Keratinocyte (primary cell): ENCODE measurements around the gene DCLK1. TPM values are rescaled to one million over a fixed set of nuclear protein-coding genes. Genes with fewer than 3 reads are reported as not detected.

Experiments
- DNase-seq: peaks from one replicate; pipeline ENCODE4 v3.0.0-alpha.2; 2011; ENCODE audit warnings: low read depth, missing footprints, low spot score
- FAIRE-seq: peaks from 2 replicates; lab custom pipeline; 2011; peaks lifted over from hg19 to GRCh38; lab: Jason Lieb, UNC
- H2AFZ ChIP-seq: 2 replicates; pipeline ENCODE4 v1.6.0; 2012; ENCODE audit warnings: low read length, control low read depth, inconsistent platforms; ENCODE audit not compliant: control insufficient read depth
- H3K27ac ChIP-seq: 2 replicates; pipeline ENCODE4 v1.5.1; 2011; ENCODE audit warnings: low read length; ENCODE audit not compliant: control insufficient read depth, insufficient read depth
- H3K27me3 ChIP-seq: 3 replicates; pipeline ENCODE4 v1.6.0; 2011; ENCODE audit warnings: low read length; ENCODE audit not compliant: control insufficient read depth, insufficient read depth; ENCODE audit errors: extremely low read depth
- H3K36me3 ChIP-seq, 2 experiments: 2 replicates in 1 of 2; 3 replicates in 1 of 2; pipeline ENCODE4 v1.5.1; 2011; ENCODE audit warnings: low read length in 2 of 2, mild to moderate bottlenecking in 1 of 2; ENCODE audit not compliant: control insufficient read depth in 2 of 2, insufficient read depth in 2 of 2; ENCODE audit errors: extremely low read depth in 1 of 2
- H3K4me1 ChIP-seq: 3 replicates; pipeline ENCODE4 v1.5.1; 2011; ENCODE audit warnings: low read length; ENCODE audit not compliant: control insufficient read depth, insufficient read depth; ENCODE audit errors: extremely low read depth
- H3K4me2 ChIP-seq: 3 replicates; pipeline ENCODE4 v1.6.0; 2011; ENCODE audit warnings: low read depth, low read length; ENCODE audit not compliant: control insufficient read depth, insufficient read depth; ENCODE audit errors: extremely low read depth
- H3K4me3 ChIP-seq, 3 experiments: fragments of 200-600 bp in 1 of 3; sonication (generic) in 1 of 3; 2 replicates in 2 of 3; 3 replicates in 1 of 3; pipeline ENCODE4 v1.5.1; 2011 to 2016; ENCODE audit warnings: low read length in 3 of 3, mild to moderate bottlenecking in 3 of 3, control low read depth in 2 of 3, inconsistent platforms in 1 of 3, low read depth in 1 of 3, mixed read lengths in 1 of 3, mixed run types in 1 of 3, moderate library complexity in 1 of 3; ENCODE audit not compliant: control insufficient read depth in 2 of 3, insufficient read depth in 2 of 3; ENCODE audit errors: extremely low read depth in 1 of 3
- H3K79me2 ChIP-seq: 2 replicates; pipeline ENCODE4 v1.6.0; 2012; ENCODE audit warnings: low read length; ENCODE audit not compliant: control insufficient read depth, insufficient read depth
- H3K9ac ChIP-seq: 3 replicates; pipeline ENCODE4 v1.6.0; 2011; ENCODE audit warnings: low read length; ENCODE audit not compliant: control insufficient read depth, insufficient read depth; ENCODE audit errors: extremely low read depth
- H3K9me1 ChIP-seq: 3 replicates; pipeline ENCODE4 v1.6.0; 2011; ENCODE audit warnings: low read length; ENCODE audit not compliant: control insufficient read depth, insufficient read depth; ENCODE audit errors: extremely low read depth
- H3K9me3 ChIP-seq: 2 replicates; pipeline ENCODE4 v1.5.1; 2012; ENCODE audit warnings: low read depth, low read length; ENCODE audit not compliant: control insufficient read depth
- H4K20me1 ChIP-seq: 3 replicates; pipeline ENCODE4 v1.6.0; 2011; ENCODE audit warnings: low read length; ENCODE audit not compliant: control insufficient read depth, insufficient read depth; ENCODE audit errors: extremely low read depth
- EZH2 ChIP-seq: IDR thresholded peaks from one replicate; pipeline ENCODE4 v1.6.1; 2012; ENCODE audit warnings: inconsistent platforms, mild to moderate bottlenecking, low read length, moderate library complexity
- dilution Hi-C: fragments of 300-500 bp; cut with MboI; formaldehyde crosslinking; loops from one replicate; pipeline ENCODE4 v1.7.0; 2020; ENCODE audit warnings: low sequenced_read_pairs; ENCODE audit not compliant: extremely low pct_ligation_motif_present
- polyA plus RNA-seq, 5 experiments: library from polyadenylated mRNA; depleted of rRNA in 3 of 5; stranded (reverse) in 3 of 5; stranded (forward) in 1 of 5; unstranded in 1 of 5; fragments of >200 nt; gene quantifications; 1 replicate in 1 of 5; 2 replicates in 3 of 5; 3 replicates in 1 of 5; pipeline versions ENCODE4 v1.2.1 to v1.2.3, GENCODE V29; 2011 to 2012; ENCODE audit warnings: missing spikeins in 2 of 5, low read depth in 1 of 5, low replicate concordance in 1 of 5
- TF ChIP-seq, protein P1 (sequence below), 3 experiments: IDR thresholded peaks in 1 of 3; conservative IDR thresholded peaks in 1 of 3; optimal IDR thresholded peaks in 1 of 3; 2 replicates in 2 of 3; 3 replicates in 1 of 3; pipeline versions ENCODE3 to v1.5.1; 2011; ENCODE audit warnings: low read length in 3 of 3, mild to moderate bottlenecking in 3 of 3, moderate library complexity in 2 of 3, control low read depth in 1 of 3, inconsistent platforms in 1 of 3; ENCODE audit not compliant: insufficient read depth in 2 of 3; ENCODE audit errors: extremely low read depth in 1 of 3

DCLK1 gene
- polyA plus RNA-seq, 1 donor (not counting 4 experiments of a cell fraction or from before 2014, with no cell fraction given): 0.04 TPM

DNA sequence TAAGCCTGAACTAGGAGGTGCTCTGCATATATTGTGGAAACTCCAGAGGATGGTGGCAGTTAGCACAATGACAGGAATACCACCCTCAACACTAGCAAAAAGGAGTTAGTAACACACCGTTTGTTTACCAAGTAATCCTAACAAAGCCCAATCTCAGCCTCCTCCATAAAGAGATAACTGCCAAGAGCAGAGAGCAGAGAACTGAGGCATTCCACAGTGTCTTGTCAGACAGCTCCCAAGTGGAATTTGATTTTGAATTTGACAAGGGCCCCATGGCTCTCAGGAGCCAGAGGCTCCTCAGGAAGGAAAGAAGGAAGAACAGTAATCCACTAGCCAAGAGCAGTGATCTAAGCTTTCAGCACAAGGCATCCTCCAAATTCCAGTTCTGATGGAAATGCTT is 298.6 kb downstream of the DCLK1 start:
- H3K4me1 ChIP-seq: no peaks in the 10 kb centered on the region
- no peaks in the 10 kb centered on the region for H3K27me3 ChIP-seq

GRCh38 chr13:35830850-35831450 is 300.2 kb downstream of the DCLK1 start:
- dilution Hi-C loops: no loop called here
- H3K79me2 ChIP-seq: no peaks in the 10 kb centered on the region
- no peak overlapping the region for H3K9ac ChIP-seq

More for the DNA sequence above, 298.6 kb downstream of the DCLK1 start:
- Histone ChIP-seq H3K36me3 (no peaks in the 10 kb centered on the region), H3K4me3 (no peak overlapping the region), H3K9me3 (no peaks in the 10 kb centered on the region), H3K9me1 (no peaks in the 10 kb centered on the region), H4K20me1 (no peaks in the 10 kb centered on the region), H3K27ac (no peak overlapping the region), H3K79me2 (no peaks in the 10 kb centered on the region), H2AFZ (no peak overlapping the region), H3K9ac (no peak overlapping the region), H3K4me2 (no peak overlapping the region)
- dilution Hi-C loops: no loop called here
- DNase-seq (no peak), FAIRE-seq (no peak)
- no peak for TF ChIP-seq EZH2
- TF ChIP-seq, protein P1, sequence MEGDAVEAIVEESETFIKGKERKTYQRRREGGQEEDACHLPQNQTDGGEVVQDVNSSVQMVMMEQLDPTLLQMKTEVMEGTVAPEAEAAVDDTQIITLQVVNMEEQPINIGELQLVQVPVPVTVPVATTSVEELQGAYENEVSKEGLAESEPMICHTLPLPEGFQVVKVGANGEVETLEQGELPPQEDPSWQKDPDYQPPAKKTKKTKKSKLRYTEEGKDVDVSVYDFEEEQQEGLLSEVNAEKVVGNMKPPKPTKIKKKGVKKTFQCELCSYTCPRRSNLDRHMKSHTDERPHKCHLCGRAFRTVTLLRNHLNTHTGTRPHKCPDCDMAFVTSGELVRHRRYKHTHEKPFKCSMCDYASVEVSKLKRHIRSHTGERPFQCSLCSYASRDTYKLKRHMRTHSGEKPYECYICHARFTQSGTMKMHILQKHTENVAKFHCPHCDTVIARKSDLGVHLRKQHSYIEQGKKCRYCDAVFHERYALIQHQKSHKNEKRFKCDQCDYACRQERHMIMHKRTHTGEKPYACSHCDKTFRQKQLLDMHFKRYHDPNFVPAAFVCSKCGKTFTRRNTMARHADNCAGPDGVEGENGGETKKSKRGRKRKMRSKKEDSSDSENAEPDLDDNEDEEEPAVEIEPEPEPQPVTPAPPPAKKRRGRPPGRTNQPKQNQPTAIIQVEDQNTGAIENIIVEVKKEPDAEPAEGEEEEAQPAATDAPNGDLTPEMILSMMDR (optimal IDR thresholded peaks at IDR 0.05 in 1 of 3, IDR thresholded peaks at IDR 0.05 in 1 of 3, conservative IDR thresholded peaks at IDR 0.05 in 1 of 3; ENCODE audit: extremely low read depth in 1 of 3, insufficient read depth in 2 of 3, low read length in 3 of 3): no peak

More at GRCh38 chr13:35830850-35831450, 300.2 kb downstream of the DCLK1 start:
- Histone ChIP-seq H3K27me3 (no peaks in the 10 kb centered on the region), H4K20me1 (no peaks in the 10 kb centered on the region), H3K9me3 (no peaks in the 10 kb centered on the region), H3K4me2 (no peak overlapping the region), H3K9me1 (no peaks in the 10 kb centered on the region), H3K36me3 (no peaks in the 10 kb centered on the region), H3K4me3 (no peak overlapping the region), H2AFZ (no peak overlapping the region), H3K4me1 (no peaks in the 10 kb centered on the region), H3K27ac (no peak overlapping the region)
- DNase-seq (no peak), FAIRE-seq (no peak)
- TF ChIP-seq EZH2: no peak
- TF ChIP-seq, protein P1 (optimal IDR thresholded peaks at IDR 0.05 in 1 of 3, IDR thresholded peaks at IDR 0.05 in 1 of 3, conservative IDR thresholded peaks at IDR 0.05 in 1 of 3; ENCODE audit: extremely low read depth in 1 of 3, insufficient read depth in 2 of 3, low read length in 3 of 3): no peak
